VCaP (cell line): ENCODE results near the gene SLC52A3.

Experiments
- H3K27ac ChIP-seq: fragments of 450-650 bp; 2 replicates; pipeline ENCODE4 v1.5.1; 2017
- TF ChIP-seq, protein P1 (sequence below): fragments of 450-650 bp; conservative IDR thresholded peaks from 2 replicates; pipeline ENCODE4 v1.5.1; 2017; ENCODE audit warnings: mild to moderate bottlenecking, moderate library complexity

The SLC52A3 gene

DNA sequence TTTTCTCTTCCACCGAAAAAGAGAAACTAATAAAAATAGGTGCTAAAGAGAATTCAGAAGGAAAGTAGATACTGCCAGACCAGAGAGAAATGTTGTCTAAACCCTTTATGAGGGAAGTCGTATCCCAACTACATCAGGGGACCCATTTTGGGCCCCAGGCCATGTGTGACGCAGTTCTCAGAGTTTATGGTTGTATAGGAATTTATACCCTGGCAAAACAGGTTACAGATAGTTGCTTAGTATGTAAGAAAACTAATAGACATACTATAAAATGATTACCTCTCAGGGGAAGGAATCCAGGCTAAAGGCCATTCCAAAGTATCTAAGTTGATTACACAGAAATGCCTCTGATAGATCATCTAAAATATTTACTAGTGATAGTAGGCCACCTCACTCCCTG, 28.6 kb upstream of the SLC52A3 start:
- H3K27ac ChIP-seq: no peak overlapping the region
- TF ChIP-seq, protein P1, sequence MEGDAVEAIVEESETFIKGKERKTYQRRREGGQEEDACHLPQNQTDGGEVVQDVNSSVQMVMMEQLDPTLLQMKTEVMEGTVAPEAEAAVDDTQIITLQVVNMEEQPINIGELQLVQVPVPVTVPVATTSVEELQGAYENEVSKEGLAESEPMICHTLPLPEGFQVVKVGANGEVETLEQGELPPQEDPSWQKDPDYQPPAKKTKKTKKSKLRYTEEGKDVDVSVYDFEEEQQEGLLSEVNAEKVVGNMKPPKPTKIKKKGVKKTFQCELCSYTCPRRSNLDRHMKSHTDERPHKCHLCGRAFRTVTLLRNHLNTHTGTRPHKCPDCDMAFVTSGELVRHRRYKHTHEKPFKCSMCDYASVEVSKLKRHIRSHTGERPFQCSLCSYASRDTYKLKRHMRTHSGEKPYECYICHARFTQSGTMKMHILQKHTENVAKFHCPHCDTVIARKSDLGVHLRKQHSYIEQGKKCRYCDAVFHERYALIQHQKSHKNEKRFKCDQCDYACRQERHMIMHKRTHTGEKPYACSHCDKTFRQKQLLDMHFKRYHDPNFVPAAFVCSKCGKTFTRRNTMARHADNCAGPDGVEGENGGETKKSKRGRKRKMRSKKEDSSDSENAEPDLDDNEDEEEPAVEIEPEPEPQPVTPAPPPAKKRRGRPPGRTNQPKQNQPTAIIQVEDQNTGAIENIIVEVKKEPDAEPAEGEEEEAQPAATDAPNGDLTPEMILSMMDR: no peak

DNA sequence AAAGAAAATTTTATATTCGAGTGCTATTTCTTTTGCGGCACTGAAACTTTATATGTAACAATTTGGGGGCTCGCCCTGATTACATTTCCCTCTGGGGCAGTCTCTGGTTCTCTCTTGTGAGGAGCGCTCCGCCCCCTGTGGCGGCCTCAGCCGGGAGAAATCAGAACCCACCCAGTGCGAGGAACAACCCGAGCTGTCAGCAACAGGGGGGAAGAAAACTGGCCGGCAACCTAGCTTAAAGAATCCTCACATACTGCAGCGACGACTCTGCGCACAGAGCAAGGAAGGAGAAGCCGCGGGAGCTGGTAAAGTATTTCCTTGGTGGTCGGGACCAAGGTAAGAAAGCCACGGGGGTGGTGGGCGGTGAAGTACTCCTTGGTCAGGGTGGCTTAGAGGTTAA, 23.9 kb upstream of the SLC52A3 start:
- no peak overlapping the region for H3K27ac ChIP-seq
- TF ChIP-seq, protein P1: no peak

DNA sequence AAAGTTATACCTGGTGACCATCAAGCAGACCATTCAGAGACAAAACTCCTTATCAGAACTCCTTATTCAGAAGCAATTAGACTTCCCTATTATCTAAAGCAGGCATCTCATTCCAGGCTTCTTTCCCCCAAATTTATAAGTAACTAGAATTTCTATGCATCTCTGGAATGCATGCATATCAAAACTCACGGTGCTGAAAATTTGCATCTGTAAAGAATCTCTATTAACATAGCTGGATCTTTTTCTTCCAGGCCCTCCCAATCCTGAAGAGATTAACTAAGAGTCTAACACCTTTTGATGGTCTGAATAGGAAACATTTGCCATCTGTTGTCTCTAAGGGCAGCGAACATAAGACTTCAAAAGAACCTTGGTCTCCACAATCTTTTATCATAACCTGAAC, 22.8 kb upstream of the SLC52A3 start:
- H3K27ac ChIP-seq: no peak overlapping the region
- TF ChIP-seq, protein P1: no peak

DNA sequence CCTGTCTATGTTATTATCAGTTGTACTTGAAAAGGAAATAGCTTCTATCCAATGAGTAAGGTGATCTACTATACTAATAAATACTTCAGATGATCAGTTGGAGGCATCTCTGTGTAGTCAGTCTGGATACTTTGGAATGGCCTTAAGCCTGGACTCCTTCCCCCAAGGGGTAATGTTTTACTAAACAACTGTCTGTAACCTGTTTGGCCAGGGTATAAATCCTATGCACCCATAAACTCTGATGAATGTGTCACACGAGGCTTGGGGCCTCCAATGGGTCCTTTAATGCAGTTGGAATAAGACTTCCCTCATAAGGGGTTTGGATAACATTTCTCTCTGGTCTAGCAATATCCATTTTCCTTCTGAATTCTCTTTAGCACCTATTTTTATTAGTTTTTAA, 19.5 kb upstream of the SLC52A3 start:
- no peak overlapping the region for H3K27ac ChIP-seq
- TF ChIP-seq, protein P1: no peak

DNA sequence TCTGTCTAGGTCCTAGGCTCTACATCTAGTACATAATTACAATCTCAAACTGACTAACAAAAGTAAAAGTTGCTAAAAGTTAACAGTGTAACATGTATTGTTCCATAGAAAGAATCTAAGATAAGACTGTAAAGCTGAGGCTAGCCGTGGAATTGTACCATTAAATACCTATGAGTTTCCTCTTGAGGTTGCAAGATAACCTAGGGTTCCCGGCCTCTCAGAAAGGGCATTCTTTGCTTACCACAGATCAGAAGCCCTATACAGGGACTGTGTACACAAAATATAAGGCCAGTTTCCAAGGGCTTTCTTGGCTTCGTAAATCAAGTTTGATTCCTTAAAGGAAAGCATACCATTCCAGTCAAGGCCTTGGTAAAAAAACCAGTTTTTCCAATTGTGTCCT, 11.5 kb upstream of the SLC52A3 start:
- TF ChIP-seq, protein P1: no peak
- H3K27ac ChIP-seq: no peak overlapping the region

DNA sequence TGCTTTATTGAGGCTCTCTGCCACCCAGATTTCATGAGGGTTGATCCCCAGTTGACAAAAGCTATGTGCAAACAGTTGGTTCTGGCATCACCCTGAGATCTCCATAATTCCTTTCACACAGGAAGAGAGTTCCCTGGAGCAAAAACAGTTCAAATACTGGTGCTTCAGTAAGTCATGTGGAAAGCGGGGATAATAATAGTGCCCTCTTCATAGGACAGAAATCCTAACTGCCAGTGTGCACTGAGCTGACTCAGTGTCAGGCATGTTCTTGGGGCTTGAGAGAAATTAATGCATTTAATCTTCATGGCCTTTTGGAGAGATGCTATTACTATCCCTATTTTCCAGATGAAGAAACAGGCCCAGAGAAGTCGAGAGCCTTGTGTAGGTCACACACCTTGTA, 7.9 kb upstream of the SLC52A3 start:
- TF ChIP-seq, protein P1: no peak
- no peak overlapping the region for H3K27ac ChIP-seq

DNA sequence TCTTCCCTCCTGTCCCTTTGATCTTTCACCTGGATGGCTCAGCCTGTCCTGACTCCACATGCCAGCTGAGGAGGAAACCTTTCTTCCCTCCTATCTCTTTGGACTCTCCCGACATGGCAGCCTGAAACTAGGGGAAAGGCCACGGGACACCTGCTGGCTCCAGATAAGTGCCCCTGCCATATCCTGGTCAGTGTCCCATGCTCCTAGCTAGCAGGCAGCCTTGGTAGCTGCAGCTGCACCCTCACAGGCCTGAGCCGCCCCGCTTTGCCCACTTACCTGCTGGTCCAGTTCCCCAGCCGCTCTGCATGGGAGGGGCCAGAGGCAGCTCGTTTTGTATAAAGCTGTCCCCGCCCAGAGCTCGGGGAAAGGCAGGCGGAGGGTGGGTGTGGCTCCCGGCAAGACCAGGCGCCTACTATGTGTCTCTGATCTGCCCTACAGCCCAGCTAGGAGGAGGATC, 7.4 kb upstream of the SLC52A3 start:
- no peak overlapping the region for H3K27ac ChIP-seq
- TF ChIP-seq, protein P1: no peak

DNA sequence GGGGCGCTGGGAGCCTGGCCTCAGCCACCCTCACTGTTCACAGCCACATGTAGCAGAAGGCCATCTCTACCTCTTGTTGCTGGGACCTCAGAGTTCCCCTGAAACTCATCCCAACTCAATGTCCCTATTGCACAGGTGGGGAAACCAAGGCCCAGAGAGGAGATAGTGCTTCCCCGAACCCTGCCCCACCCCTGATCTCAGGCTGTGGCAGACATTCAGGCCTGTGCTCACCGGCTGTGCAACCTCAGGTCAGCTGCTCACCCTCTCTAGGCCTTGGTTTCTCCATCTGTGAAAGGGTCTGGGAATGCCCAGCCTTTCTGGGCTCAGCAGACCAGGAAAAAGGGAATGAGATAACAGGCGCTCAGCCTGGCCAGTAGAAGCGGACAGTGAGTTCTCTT, 6.4 kb upstream of the SLC52A3 start:
- TF ChIP-seq, protein P1: no peak
- H3K27ac ChIP-seq: no peak overlapping the region
